Measurements from ENCODE around the gene CLCN5. TPM values are rescaled to one million over a fixed set of nuclear protein-coding genes. Genes with fewer than 3 reads are reported as not detected.

CLCN5 gene
- total RNA-seq: 10 to 100 TPM in 1 of 4 donors, 1 to 10 TPM in 3; 5.2 to 31.8 (median 9.0) TPM

DNA sequence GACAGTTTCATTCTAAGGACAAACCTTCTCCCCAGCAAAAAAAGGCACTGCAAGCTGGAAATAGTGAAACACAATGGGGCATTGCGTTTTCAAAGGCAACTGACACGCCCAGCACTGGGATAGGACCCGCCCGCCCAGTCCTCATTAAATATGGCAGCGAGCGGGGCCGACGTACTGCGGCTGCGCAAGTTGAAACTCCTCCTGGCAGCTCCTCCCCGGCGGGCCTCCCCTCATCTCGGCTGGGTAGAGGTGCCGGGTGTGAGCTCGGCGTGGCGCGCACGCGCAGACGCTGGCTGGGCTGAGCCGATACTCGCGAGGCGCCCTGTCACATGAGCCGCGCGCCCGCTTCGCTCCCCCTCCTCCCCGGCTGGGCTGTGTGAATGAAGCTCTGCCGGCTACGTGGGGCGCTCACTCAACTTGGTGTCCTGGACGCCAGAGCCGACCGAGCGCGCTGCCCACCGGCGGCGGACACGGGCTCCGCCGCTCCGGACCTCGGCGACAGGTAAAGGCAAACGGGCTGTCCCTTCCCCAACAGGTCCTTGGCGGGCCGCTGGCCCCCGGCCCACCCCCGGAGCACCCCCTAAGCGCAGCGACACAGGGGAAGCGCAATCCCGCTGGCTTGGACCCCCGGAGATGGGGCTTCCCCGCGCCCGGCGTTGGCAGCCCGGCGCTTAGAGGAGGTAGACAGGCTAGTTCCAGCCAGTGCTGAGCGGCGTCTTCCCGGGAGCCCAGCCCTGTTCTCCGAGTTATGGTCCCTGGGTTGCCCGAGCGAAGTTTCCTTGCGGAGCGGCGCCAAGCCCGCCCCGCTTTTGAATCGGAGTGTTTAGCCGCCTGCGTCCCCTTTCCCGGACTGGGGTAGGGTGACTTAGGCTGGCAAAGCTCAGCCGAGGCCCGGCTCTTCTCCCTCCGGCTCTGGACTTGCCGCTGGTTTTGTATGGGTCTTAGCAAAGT lies at the start of gene CLCN5:
TSS of gene CLCN5 (plus strand) at position 306 of the 951 bp plus-strand sequence. CDS start 2,703 bp downstream, outside the sequence.
- 1 to 48% methylated on average over 13 to 52 of the region's 83 CpGs for WGBS, 2 donors
- intact Hi-C loops (cut with DNase I; ENCODE audit: low total_unique reads): no loop called here
- DNase-seq (ENCODE audit: low spot score in 2 of 2): peak; percentile 93 to 99
- H3K4me3 ChIP-seq (ENCODE audit: low read depth, poor library complexity, severe bottlenecking): peak within 1 kb of the TSS; percentile 55
- TF ChIP-seq, protein P1, sequence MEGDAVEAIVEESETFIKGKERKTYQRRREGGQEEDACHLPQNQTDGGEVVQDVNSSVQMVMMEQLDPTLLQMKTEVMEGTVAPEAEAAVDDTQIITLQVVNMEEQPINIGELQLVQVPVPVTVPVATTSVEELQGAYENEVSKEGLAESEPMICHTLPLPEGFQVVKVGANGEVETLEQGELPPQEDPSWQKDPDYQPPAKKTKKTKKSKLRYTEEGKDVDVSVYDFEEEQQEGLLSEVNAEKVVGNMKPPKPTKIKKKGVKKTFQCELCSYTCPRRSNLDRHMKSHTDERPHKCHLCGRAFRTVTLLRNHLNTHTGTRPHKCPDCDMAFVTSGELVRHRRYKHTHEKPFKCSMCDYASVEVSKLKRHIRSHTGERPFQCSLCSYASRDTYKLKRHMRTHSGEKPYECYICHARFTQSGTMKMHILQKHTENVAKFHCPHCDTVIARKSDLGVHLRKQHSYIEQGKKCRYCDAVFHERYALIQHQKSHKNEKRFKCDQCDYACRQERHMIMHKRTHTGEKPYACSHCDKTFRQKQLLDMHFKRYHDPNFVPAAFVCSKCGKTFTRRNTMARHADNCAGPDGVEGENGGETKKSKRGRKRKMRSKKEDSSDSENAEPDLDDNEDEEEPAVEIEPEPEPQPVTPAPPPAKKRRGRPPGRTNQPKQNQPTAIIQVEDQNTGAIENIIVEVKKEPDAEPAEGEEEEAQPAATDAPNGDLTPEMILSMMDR (IDR thresholded peaks at IDR 0.05): no peak
- TF ChIP-seq POLR2A (IDR thresholded peaks at IDR 0.05): no peak

DNA sequence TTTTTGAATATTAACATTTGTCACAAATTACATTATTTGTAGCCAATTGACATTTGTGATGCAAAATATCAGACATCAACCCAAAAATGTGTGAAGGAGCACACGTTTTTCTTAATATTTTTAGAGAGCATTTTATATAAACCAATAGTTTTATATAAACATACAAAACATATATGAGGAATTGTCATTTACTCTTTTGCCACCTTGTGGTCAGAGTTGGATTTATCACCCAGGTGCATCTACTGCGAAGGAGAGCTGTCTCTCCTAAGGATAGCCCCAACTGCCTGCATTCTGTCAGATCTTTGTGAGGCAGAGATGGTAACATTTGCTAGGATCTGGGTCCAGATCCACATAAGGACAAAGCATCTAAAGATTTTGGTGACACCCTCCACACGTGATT lies 45.6 kb upstream of the CLCN5 start:
- H3K4me3 ChIP-seq (ENCODE audit: low read depth, poor library complexity, severe bottlenecking): no peak overlapping the region
- WGBS, 2 donors: 4 to 6% methylated on average over 3 of the region's 3 CpGs
- intact Hi-C loops (cut with DNase I; ENCODE audit: low total_unique reads): no loop called here
- no peak for DNase-seq (ENCODE audit: low spot score in 2 of 2)
- TF ChIP-seq, protein P1 (IDR thresholded peaks at IDR 0.05): no peak

DNA sequence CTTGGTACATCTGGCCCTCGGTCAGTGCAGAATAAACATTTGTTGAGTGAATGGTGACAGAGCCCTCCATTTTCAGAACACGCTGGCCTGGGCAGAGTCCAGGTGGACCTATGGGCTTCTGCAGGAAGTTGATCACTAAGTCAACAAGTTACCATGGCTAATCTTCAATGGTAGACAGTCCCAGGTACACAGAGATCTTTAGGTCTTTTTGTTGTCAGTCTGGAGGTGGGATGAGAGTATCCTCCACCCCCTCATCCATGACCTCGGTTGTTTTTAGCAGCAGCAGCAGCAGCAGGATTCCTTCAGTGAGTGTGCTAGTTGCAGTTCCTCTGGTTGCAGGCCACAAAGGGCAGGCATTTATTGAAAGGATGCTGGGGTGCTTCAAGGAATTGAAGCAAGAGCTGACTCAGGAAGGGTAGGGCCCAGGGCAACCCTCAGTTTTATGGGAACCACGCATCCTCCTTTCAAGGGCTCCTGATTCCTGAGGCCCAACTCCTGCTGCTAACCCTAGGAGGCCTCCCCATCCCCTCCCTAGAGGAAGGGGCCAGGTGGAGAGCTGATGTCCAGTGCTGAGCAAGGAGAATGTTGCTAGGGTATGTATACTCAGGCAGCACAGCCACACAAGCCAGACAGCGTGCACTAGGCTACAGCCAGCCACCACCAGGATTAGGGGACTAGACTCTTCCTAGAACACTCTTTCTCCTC lies 44.8 kb upstream of the CLCN5 start:
- no peak for DNase-seq (ENCODE audit: low spot score in 2 of 2)
- TF ChIP-seq, protein P1 (IDR thresholded peaks at IDR 0.05): no peak
- no peak for TF ChIP-seq POLR2A (IDR thresholded peaks at IDR 0.05)
- intact Hi-C loops (cut with DNase I; ENCODE audit: low total_unique reads): no loop called here
- 67 to 73% methylated on average over 2 to 5 of the region's 5 CpGs for WGBS, 2 donors
- H3K4me3 ChIP-seq (ENCODE audit: low read depth, poor library complexity, severe bottlenecking): no peak overlapping the region

DNA sequence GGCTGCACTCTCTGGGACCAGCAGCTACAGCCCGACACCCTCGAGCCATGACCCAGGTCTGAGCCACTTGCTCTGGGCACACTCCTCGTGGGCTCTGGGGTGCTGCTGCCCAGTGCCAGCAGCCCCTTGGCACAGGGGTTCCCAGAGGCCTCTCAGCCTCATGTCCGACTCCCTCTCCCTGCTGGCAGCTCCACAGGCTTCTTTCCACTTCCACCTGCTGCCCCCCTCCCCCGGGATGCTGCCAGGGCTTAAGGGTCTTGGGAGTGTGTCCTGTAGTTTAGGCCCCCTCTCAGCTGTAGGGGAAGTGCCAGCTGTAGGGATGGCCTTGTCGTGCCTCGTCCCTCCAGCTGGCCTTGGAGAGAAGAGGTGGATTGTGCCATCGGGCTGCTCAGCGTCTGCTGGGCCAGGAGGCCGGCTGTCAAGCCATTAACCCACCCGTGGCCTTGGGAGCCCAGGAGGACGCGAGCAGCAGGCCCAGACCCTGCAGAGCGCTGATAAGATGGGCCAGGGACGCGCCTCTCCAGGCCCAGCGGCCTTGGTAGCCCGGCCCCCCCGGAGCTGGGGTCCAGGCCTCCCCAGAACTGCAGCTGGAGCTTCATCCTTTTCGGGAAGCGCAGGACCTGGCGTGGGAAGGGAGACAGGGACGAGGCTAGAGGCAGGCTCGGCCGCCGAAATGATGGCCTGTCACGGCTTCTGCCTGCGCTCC lies 44.1 kb upstream of the CLCN5 start:
- TF ChIP-seq, protein P1 (IDR thresholded peaks at IDR 0.05): no peak
- no peak for TF ChIP-seq POLR2A (IDR thresholded peaks at IDR 0.05)
- intact Hi-C loops (cut with DNase I; ENCODE audit: low total_unique reads): no loop called here
- no peak for DNase-seq (ENCODE audit: low spot score in 2 of 2)
- WGBS, 2 donors: 63 to 67% methylated on average over 4 to 15 of the region's 28 CpGs
- H3K4me3 ChIP-seq (ENCODE audit: low read depth, poor library complexity, severe bottlenecking): no peak overlapping the region

DNA sequence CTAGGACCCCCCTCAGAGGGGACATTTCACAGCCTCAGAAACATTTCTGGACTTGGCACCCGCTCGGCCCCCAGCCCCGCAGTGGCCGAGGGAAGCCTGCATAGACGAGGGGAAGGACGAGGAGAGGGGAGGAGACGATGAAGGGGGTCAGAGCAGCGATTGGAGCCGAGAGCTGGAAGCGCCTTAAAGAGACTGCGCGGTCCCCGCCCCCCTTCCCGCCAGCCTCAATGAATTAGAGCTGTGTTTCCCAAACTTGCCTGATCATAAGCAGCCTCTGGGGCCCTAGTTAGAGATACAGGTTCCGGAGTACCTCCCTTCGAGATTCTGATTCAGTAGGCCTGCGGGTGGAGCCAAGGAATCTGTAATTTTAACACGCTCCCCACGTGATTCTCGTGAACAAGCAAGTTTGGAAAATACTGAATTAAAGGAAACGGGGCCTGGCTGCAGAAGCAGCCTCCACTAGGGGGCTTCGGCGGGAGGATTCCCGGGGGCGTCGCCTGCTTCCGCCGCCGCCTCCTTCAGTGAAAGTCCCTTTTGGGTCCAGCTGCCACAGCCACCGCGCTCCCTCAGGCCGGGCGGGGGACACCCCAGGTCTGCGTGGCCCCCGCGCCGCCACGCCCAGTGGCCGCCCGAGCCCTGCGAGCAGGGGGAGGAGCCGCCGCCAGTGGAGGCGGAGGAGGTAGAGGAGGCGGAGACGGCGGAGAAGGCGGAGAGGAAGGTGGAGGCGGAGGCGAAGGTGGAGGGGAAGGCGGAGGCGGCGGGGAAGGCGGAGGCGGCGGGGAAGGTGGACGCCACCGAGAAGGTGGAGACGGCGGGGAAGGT lies 43.4 kb upstream of the CLCN5 start, which contains the start of gene USP27X:
TSS of gene USP27X (plus strand) at position 651 of the 822 bp plus-strand sequence. CDS start 824 bp downstream, outside the sequence.
- WGBS, 2 donors: 0 to 32% methylated on average over 28 to 59 of the region's 60 CpGs
- TF ChIP-seq, protein P1 (IDR thresholded peaks at IDR 0.05): no peak
- no peak for TF ChIP-seq POLR2A (IDR thresholded peaks at IDR 0.05)
- intact Hi-C loops (cut with DNase I; ENCODE audit: low total_unique reads): no loop called here
- peak; percentile 58 to 92 for DNase-seq (ENCODE audit: low spot score in 2 of 2)
- peak within 1 kb of the TSS; percentile 20 for H3K4me3 ChIP-seq (ENCODE audit: low read depth, poor library complexity, severe bottlenecking)
